Measurements from ENCODE around the gene ZYG11A.
"Not testable (repeated sequence)": the region's sequence is repeated elsewhere in the genome, so short reads cannot be mapped to it uniquely, and the experiment has no call there.

Gene ZYG11A

GRCh38 chr1:52842643-52843310 is at the start of gene ZYG11A:
Gene ZYG11A, plus strand, starts transcription at chr1:52842760. Its CDS starts 124 bp downstream, at chr1:52842884.
- DNase-seq (ENCODE audit: low read depth in 2 of 2) = peak; percentile 64 to 74

DNA sequence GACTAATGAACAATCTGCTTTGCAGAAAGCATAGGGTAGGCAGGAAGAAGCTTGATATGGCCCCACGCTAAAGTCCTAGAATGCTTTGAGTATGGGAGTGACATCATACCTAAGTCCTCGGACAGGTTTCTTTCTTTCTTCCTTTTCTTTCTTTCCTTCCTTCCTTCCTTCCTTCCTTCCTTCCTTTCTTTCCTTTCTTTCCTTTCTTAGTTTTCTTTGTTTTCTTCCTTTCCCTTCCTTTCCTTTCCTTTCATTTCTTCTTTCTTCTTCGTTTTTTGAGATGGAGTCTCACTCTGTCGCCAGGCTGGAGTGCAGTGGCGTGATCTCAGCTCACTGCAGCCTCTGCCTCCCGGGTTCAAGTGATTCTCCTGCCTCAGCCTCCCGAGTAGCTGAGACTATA is 48.8 kb upstream of the ZYG11A start:
- DNase-seq (ENCODE audit: low read depth in 2 of 2) = not testable (repeated sequence)

- no peak for DNase-seq (ENCODE audit: low read depth in 2 of 2)
Measured at GRCh38 chr1:52795464-52795863, 47.1 kb upstream of the ZYG11A start.

DNA sequence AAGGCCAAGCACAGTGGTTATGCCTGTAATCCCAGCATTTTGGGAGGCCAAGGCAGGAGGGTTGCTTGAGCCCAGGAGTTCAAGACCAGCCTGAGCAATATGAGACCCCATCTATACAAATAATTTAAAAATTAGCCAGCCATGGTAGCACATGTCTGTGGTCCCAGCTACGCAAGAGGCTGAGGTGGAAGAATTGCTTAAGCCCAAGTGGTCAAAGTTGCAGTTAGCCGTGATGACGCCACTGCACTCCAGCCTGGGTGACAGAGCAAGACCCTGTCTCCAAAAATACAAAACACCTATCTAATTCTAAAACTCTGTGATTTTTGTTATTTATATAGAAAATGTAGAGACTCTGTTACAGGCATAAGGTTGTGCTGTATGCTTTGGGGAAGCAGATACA is 44.2 kb upstream of the ZYG11A start:
- no peak for DNase-seq (ENCODE audit: low read depth in 2 of 2)

DNA sequence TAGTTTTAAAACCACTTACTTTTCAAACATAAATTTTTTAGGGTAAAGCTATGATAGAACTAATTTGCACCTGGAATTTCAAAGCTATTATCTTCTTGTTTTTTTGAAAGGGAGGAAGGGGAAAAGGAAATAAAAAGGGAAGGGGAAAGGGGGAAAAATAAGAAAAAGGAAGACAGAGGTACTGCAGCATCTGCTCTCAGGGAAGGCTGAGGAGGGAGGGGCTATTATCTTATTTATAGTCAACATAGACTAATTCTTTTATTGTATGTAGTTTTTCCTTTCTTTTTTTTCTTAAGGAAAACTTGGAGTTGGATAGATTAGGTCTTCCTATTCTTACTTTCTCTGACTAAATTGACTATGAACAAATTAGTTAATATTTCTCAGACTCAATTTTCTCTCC is 41.5 kb upstream of the ZYG11A start:
- no peak for DNase-seq (ENCODE audit: low read depth in 2 of 2)

GRCh38 chr1:52804083-52804482 is 38.5 kb upstream of the ZYG11A start:
- not testable (repeated sequence) for DNase-seq (ENCODE audit: low read depth in 2 of 2)

DNA sequence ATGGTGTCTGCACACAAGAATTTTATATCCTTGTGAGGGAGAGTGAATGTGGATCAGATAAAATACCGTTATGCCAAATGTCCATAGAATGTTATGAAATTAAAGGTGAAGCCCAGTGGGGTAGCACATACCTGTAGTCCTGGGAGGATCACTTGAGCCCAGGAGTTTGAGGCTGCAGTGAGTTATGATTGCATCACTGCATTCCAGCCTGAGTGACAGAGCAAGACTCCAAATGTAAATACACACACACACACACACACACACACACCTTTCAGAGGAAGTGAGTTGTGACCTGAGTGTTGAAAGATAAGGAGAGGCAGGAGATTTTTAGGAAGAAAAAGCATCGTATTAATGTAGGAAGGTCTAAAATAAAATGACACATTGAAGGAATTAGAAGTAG is 28.1 kb upstream of the ZYG11A start:
- no peak for DNase-seq (ENCODE audit: low read depth in 2 of 2)

- not testable (repeated sequence) for DNase-seq (ENCODE audit: low read depth in 2 of 2)
Measured at GRCh38 chr1:52820830-52821229, 21.7 kb upstream of the ZYG11A start.

GRCh38 chr1:52825868-52826267 is 16.7 kb upstream of the ZYG11A start:
- no peak for DNase-seq (ENCODE audit: low read depth in 2 of 2)

DNA sequence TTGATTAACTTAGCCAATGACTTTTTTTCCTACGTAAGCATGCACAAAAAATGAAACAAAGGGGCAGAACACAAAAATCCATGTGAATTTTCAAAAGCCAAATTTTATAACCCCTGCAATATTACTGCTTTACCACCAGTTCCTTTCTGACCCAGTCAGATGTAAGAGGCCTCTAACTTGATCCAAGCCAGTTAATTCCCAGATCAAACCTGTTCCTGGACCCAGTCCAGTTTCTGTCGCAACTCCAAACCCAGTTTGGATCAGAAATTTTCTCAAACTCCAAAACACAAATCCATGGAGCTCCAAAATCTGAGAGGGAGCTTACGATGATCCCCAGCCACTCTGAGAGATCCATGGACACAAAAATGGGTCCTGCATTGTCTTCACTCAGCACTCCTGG is 7.8 kb upstream of the ZYG11A start:
- DNase-seq (ENCODE audit: low read depth in 2 of 2) = no peak

- DNase-seq (ENCODE audit: low read depth in 2 of 2) = no peak
Measured at GRCh38 chr1:52836035-52836434, 6.5 kb upstream of the ZYG11A start.

- not testable (repeated sequence) for DNase-seq (ENCODE audit: low read depth in 2 of 2)
Measured at GRCh38 chr1:52839175-52839574, 3.4 kb upstream of the ZYG11A start.

GRCh38 chr1:52845119-52845518 is 2.6 kb downstream of the ZYG11A start:
- not testable (repeated sequence) for DNase-seq (ENCODE audit: low read depth in 2 of 2)

- no peak for DNase-seq (ENCODE audit: low read depth in 2 of 2)
Measured at GRCh38 chr1:52848423-52848822, 5.9 kb downstream of the ZYG11A start.

GRCh38 chr1:52850951-52851350 is 8.4 kb downstream of the ZYG11A start:
- no peak for DNase-seq (ENCODE audit: low read depth in 2 of 2)

- DNase-seq (ENCODE audit: low read depth in 2 of 2) = no peak
Measured at GRCh38 chr1:52852854-52853253, 10.3 kb downstream of the ZYG11A start.

DNA sequence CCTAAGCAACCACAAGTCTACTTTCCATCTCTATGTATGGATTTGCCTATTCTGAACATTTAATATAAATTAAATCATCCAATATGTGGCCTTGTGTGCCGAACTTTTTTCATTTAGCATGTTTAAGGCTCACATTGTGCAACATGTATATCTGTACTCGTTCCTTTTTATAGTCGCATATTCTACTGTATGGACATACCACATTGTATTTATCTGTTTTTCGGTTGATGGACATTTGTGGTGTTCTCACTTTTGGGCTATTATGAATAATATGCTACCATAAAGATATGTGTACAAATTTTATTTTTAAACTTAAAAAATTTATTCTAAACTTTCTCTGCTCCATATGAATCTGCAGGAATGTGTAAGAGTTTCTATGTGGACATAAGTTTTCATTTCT is 13.0 kb downstream of the ZYG11A start:
- no peak for DNase-seq (ENCODE audit: low read depth in 2 of 2)

DNA sequence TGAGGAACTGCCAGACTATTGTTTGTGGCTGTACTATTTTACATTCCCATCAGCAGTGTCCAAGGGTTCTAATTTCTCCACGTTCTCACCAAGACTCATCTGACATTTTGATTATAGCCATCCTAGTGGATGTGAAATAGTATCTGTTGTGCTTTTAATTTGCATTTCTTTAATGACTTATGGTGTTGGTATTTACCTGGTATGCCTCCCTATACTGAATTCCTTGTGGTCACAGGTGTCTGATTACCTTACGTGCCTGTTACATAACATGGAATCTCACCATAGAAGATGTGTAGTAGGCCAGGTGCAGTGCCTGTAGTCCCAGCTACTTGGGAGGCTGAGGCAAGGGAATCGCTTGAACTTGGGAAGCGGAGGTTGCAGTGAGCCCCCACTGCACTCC is 13.5 kb downstream of the ZYG11A start:
- no peak for DNase-seq (ENCODE audit: low read depth in 2 of 2)

DNA sequence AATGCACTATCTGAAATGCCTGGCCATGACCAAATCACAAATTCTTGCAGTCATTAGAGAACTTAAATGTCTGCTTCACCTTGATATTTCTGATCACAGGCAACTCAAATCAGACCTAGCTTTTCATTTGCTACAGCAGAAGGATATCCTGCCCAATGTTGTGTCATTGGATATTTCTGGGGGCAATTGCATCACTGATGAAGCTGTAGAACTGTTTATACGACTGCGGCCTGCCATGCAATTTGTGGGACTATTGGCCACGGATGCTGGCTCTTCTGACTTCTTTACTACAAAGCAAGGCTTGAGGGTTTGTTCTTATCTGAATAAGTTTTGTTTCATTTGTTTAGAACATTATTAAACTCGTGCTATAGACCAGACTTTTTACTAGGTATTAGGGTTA is 14.9 kb downstream of the ZYG11A start:
- DNase-seq (ENCODE audit: low read depth in 2 of 2) = no peak

GRCh38 chr1:52862666-52863458 is 20.3 kb downstream of the ZYG11A start:
- no peak for DNase-seq (ENCODE audit: low read depth in 2 of 2)

DNA sequence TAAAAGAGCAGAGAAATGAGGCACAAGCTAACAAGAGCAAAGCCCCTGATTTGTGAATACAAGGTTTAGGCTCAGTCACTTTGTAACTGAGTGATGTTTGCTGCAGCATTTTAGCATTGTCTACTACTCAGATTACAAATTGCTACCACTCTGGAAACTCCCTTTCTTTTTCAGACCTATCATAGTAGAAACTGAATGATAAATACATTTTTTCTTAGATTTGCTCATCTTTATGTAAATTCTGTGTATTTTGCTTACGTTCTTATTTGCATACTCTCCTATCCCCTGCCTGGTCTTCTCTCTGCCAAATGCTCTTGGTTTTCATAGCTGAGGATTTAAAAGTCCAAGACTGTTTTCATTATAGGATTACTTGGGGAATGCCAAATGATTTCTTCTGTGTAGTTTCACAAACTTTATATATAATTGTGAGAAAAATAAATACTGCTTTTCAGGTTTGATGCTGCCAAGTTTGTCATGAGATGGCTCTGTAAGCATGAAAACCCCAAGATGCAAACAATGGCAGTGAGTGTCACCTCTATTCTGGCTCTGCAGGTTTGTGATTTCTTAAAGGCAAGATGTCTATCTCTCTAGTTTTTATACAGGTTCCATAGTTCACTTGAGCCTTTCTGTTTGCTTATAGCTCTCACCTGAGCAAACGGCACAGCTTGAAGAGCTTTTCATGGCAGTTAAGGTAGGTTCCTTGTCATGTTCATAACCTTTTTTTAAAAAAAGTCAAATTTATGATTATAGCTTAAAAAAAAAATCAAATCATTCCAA is 24.7 kb downstream of the ZYG11A start:
- DNase-seq (ENCODE audit: low read depth in 2 of 2) = no peak

DNA sequence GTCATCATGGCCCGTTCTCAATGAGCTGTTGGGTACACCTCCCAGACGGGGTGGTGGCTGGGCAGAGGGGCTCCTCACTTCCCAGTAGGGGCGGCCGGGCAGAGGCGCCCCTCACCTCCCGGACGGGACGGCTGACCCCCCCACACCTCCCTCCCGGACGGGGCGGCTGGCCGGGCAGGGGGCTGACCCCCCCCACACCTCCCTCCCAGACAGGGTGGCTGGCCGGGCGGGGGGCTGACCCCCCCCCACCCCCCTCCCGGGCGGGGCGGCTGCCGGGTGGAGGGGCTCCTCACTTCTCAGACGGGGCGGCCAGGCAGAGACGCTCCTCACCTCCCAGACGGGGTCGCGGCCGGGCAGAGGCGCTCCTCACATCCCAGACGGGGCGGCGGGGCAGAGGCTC is 27.2 kb downstream of the ZYG11A start:
- DNase-seq (ENCODE audit: low read depth in 2 of 2) = not testable (repeated sequence)

DNA sequence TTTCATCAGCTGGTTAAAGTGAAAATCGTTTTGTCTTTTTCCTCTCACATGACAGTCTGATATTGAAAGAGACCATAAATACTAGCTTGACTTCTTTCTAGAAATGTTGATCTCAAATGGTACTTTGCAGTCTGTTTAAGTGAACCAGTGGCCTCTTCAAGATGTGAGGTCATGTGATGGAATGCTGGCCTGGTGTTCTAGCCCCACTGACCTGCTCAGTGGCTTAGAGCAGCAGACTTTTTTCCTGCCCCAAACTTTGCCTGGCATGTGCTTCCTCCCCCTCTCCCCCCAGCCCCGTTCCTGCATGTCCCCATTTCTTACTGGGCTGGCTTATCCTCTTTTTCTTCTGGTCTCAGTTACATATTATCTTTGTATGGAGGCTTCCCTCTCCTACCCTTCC is 34.3 kb downstream of the ZYG11A start:
- DNase-seq (ENCODE audit: low read depth in 2 of 2) = no peak
